SKM-1 treated with dmso at 0.1 percent for 144 hours (cell line): Measurements from ENCODE around the gene RCBTB2.

Experiments
- DNase-seq: peaks from one replicate; lab custom pipeline; 2025; ENCODE audit not compliant: unreplicated experiment; lab: John Stamatoyannopoulos, UW

The RCBTB2 gene

GRCh38 chr13:48531416-48532255, 1.2 kb downstream of the RCBTB2 start:
- DNase-seq = no peak

DNA sequence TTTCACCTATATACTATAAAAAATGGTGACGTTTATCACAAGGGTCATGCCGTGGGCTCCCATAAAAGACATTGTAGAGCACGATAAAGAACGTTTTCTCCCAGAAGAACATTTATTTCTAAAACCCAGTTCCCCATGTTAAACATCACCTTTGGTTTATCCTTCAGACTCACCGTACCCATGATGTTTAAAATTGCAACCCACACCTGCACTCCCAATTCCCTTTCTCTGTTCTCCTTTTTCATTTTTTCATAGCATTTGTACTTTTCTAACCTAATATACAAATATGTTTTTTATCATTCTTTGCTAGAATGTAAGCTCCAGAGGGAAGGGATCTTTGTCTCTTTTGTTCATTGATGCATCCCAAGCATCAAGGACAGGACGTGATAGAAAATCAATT, 2.0 kb downstream of the RCBTB2 start:
- DNase-seq = no peak

DNA sequence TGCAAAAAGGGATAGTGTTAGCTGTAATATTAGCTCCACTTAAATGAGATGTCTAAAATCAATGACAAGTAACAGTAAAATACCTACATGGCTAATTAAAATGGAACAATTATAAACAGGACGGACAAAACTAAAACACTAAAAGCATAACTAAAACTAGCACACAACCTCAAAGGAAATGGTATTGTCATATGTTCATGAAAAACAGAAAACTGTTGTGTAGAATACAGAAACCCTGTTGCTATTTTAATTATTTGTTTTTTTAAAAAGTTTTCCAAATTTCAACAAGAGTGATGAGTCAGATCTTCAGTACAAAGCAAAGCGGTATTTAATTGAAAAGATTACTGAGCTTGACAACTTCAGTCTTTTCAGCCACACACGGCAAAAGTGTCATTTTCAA, 4.2 kb downstream of the RCBTB2 start:
- DNase-seq = no peak

GRCh38 chr13:48527955-48528354, 4.9 kb downstream of the RCBTB2 start:
- no peak for DNase-seq

DNA sequence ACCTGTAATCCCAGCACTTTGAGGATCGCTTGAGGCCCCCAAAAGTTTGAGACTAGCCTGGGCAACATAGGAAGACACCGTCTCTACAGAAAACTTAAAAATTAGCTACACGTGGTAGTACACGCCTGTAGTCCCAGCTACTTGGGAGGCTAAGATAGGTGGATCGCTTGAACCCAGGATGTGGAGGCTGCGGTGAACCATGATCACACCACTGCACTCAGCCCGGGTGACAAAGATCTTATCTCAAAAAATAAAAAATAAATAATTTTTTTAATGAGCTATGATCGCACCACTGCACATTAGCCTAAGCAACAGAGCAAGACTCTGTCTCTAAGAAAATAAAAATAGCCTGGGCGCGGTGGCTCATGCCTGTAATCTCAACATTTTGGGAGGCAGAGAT, 6.6 kb downstream of the RCBTB2 start:
- no peak for DNase-seq

DNA sequence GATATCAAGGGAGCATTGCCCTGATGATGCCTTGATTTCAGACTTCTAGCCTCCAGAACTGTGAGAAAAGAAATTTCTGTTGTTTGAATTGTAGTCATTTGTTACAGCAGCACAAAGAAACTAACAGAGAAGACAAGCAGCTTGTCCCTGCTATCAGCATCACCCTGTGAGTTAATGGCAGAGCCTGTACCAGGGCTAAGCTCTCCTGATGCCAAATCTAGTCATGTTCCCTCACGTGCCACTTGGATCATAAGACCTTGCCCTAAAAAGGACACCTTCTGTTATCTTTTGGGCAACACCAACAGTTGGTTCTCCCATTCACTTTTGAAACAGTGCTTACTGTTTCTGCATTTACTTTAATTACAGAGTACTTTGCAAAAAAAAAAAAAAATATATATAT, 14.8 kb downstream of the RCBTB2 start:
- DNase-seq = no peak

DNA sequence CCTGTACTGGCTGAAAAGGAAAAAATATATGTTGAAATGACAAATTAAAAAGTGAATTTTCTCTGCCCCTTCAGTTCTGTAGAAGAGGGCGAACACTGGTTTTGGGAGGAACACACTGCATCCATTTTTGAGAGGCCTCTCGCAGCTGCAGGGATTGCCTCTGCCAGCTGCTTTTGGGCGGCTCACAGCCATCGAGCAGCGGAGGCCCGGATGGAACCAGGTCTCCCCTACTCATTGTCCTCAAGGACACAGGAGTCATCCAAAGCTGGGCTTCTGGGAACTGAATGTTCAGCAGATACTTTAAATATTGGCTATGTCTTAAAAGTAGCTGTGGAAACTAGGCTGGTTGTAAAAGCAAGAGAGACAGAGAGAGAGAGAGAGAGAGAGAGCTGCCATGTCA, 17.1 kb downstream of the RCBTB2 start:
- DNase-seq = no peak

GRCh38 chr13:48514793-48515192, 18.1 kb downstream of the RCBTB2 start:
- DNase-seq = no peak

DNA sequence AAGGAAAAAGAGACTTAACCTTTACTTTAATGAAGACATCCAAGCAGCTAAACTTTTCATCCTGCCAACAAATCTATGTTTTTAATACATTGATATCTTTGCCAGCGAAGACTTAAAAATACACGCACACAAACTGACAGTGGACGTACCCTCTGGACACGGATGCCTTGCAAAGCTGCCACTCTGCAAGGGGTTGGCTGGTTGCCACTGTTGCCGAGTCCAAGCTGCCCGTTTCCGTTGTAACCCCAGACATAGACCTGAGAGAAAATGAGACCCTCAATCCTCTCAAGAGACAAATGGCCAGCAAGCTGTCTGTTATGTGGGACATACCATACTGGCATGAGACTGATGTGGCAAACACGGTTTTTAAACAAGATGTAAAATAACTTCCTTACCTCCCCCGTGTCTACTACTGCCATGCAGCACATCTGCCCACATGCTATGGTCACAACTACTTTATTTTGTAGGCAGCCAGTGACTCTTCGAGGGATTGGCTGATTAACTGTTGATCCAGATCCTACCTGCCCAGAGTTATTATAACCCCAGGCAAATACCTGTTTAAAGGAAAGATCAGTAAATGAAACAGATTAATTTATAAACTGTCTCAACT, 21.2 kb downstream of the RCBTB2 start:
- DNase-seq = no peak

DNA sequence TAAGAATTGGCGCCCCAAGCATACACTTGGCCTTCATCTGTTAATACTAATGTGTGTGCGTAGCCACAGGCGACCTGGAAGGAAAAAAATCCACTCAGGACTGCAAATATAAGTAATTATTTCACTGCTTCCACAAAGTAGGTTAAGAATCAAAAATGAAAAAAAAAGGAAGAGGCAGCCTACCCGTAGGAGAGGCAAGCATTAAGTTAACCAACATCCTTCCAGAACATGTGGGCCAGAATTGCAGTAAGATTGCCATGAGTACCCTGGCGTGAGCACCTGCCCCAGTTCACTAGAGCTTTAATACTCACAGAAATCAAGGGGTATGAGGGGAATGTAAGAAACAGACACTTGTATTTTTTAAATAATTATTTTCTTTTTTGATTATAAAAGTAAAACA, 22.2 kb downstream of the RCBTB2 start:
- DNase-seq = no peak

GRCh38 chr13:48508011-48508410, 24.9 kb downstream of the RCBTB2 start:
- DNase-seq = no peak

DNA sequence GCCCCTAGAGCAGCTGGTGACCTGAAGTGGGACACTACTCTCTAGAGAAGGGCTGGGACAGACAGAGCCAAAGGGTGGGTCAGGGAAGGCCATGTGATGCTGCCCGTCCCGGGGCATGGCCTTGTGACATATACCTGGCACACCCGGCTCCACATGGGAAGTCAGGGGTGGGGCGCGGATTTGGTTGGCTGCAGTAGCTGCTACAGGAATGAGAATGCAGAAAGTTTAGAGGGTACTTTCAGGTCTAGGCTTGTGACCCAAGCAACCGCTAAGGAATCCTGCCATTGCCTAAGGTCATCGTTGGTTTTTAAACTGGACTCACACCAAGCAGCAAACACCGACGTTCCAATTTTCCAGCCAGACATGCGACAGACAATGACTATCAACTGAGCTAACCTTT, 25.9 kb downstream of the RCBTB2 start:
- DNase-seq = no peak

GRCh38 chr13:48506092-48506701, 26.7 kb downstream of the RCBTB2 start:
- no peak for DNase-seq

DNA sequence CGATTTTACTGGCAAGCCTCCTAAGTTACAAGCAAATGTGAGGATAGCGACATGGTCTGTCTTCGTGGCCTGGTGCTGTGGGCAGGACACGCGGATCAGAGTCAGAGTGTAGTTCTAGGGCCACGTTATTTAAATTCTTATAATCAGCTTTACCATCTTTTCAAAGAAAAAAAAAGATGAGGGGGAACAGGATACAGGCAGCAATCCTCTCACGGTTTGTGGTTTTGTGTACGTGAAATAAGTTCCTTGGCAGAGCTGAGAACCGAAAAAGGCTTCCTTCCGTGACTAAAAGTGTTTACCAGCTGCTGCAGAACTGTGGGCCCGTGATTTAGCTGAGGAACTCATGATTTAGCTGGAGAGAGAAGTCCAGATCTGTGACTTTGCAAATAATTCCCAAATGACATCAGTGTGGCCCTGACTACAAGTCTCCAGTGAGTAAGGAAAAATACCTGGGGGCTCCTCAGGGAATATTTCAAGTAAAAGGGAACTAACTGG, 27.2 kb downstream of the RCBTB2 start:
- peak; percentile 77 for DNase-seq

DNA sequence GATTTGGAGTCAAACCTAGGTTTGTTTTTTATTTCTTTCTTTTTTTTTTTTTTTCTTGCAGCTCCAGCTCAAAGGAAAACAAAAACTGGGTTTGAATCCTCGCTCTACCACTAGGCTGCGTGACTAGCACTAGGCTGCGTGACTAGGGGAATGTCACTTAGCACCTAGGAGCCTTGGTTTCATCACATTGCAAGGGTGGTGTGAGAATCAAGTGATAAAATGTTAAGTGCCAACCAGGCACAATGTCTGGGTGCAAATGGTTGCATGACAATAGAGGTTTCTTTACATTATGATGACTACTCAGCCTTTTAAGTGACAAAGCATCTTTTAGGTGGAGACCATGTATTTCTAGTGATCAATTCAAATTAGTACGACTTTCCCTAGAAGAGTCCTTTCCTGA, 27.9 kb downstream of the RCBTB2 start:
- DNase-seq = no peak

- DNase-seq = no peak
Measured at GRCh38 chr13:48504606-48505005, 28.3 kb downstream of the RCBTB2 start.

GRCh38 chr13:48502601-48503319, 30.1 kb downstream of the RCBTB2 start:
- DNase-seq = no peak

- DNase-seq = no peak
Measured at GRCh38 chr13:48501705-48502104, 31.2 kb downstream of the RCBTB2 start.

DNA sequence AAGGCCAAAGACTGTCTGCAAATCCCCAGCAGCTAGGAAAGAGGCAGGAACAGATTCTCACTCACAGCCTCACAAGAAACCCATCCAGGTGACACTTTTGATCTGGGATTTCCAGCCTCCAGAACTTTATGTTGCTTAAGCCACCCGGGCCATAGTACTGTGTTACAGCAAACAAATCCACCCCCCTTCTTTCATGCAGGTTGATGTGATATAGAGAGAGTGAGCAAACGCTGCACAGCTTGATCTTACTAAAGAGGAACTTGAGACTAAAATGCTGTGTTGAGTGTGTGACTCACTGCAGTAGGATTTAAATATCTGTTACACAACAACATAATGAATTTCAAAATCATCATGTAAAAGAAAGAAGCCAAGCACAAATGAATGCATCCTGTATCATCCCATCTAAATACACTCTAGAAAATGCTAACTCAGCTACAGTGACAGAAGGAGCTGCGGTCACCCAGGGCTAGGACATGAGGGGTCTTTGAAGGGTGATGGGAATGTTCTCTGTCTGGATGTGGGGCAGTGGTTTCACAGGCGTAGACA, 32.2 kb downstream of the RCBTB2 start:
- DNase-seq = peak; percentile 96

DNA sequence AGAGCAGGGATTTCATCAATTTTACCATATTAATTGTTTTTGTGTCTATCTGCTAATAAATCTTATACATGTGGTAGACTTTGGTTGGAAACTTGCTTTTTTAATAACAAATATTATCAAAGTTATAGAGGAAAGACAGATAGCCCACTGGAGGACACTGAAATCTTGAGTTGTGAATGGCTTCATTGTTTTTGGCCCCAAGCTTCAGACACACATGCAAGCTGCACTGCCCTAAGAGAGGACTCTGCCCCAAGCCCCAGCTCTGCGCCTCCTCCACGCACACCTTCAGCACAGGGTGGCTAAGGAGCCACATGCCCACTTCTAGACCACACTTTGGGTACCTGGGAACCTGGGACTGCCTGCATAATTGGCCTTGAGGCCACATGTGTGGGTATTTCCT, 35.2 kb downstream of the RCBTB2 start:
- DNase-seq = no peak
